SH-SY5Y (cell line): ENCODE results near the gene GRPEL1.

Experiments
- GATA2 ChIP-seq: IDR thresholded peaks from 2 replicates; pipeline ENCODE4 v1.6.1; 2011; ENCODE audit warnings: mild to moderate bottlenecking, low read depth, low read length
- GATA3 ChIP-seq: IDR thresholded peaks from 2 replicates; pipeline ENCODE4 v1.6.1; 2011; ENCODE audit warnings: low read depth, mild to moderate bottlenecking, low read length, moderate library complexity

GRPEL1 gene

DNA sequence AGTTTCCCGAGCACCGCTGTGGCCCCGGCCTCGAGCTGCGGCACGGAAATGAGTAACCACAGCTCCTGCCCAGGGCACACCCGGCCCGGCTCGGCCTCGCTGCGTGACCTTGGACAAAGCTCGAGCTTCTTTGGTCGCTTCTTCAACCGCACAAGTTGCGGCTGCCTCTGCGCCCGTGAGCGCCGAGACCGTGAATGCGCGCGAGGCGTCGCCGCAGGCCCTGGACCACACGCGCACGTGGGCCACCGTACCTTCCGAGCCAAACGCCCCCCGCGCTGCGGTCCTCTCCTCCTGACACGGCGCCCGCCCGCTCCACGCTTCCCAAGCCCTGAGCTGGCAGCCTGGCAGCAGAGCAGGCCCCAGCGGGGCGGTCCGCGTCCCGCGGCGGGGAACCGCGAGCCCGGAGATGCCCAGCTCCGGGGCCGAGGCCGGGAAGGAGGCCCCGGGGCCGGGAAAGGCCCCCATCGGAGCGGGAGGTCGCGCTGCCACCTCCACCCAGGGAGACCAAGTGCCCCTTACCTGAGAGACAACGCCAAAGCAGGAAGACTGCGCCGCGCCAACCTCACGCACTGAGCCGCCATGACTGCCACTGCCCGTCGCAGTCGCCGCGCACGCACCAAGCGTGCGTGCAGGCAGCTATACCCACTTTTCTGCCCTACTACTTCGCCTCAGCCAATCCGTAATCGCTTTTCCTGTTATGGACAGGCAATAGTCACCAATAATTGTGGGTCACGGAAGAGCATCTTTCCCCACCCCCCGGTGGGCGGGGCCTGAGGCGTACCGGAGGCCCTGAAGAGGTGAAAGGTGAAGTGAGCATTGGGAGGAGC lies at the start of gene GRPEL1:
GRPEL1 (minus strand) TSS at position 613 of the 827 bp plus-strand sequence; CDS start at position 581, 32 bp downstream.
- TF ChIP-seq GATA2 (no peak), GATA3 (no peak)

DNA sequence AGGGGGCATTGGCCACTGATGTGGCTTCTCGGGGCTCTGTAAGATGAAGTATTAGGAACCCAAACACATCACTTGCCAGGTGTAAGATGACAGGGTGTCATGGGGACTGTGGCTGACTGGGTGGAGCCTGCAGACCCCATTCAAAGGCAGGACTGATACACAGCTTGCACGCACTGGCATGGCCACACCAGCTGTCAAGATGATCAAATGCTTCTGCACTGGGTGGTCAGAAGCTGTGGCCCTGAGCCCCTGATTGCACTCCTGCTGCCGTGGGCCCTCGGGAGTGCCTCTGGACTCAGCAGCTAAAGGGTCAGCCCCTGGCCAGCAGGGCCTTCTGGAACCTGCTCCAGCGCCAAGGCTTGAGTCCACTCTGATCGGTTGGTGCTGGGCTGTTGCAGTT lies 48.8 kb upstream of the GRPEL1 start:
- TF ChIP-seq GATA2 (no peak), GATA3 (no peak)

DNA sequence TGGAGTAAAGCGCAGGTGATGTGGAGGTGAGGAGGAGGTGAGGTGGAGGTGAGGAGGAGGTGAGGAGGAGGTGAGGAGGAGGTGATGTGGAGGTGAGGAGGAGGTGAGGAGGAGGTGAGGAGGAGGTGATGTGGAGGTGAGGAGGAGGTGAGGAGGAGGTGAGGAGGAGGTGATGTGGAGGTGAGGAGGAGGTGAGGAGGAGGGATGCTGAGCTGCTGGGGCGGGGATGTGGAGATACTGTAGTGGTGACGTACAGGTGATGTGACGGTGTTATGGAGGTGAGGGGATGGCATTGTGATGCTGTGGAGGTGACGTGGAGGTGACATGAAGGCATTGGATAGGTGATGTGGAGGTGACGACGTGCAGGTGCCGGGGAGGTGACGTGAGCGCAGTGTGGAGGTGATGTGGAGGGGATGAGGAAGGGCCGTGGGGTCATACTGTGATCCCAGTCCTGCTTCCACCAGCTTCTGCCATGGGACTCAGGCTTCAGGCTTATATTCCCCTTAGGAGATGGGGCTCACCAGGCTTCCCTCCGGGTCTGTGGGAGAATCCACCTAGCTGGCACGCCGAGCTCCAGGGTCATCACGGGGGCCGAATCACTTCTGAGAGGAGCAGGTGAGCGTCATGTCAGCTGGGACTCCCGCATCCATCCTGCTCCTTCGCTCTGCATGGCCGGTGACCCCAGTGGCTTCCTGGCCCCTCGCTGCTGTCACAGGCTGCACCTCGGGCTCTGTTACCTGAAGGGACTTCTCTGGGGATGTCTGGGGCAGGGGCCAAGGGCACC lies 47.9 kb upstream of the GRPEL1 start:
- TF ChIP-seq GATA2, result no peak
- no peak for TF ChIP-seq GATA3

DNA sequence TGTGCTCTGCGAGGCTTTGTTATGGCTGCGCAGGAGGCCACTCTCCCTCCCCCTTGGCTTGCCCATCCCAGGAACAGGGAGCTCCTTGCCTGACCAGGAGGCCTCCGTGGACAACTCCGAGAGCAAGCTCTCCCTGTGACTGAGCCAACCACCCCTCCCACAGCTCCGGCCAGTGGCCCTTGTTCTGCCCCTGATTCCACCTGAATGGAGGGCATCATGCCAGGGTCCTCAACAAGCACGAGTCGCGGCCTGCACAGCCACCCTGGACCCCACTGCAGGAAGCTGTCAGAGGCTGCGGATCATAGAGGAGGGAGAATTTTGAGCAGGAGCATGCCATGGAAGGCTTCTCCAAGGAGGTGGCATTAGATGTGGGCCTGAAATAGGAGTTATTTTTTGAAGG lies 44.8 kb upstream of the GRPEL1 start:
- TF ChIP-seq GATA3 (no peak), GATA2 (no peak)

DNA sequence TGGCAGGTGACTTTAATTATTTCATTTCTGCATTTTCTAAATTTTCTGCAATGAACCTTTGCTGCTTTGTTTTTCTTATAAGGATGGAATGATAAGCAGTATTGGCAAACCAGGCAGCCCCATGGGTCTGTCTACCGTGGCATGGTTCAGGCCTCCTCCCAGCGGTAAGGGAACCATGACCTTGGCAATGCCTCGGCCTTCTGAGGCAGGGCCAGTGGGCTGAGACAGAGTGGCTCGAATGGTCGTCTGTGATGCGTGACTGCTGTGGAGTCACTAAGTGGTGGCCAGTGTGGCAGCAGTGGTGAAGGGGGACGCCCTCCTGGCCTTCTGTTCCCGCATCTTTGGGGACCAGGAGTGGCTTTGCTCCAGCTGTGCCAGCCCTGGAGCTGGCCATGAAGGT lies 43.6 kb upstream of the GRPEL1 start:
- no peak for TF ChIP-seq GATA3
- TF ChIP-seq GATA2, result no peak

DNA sequence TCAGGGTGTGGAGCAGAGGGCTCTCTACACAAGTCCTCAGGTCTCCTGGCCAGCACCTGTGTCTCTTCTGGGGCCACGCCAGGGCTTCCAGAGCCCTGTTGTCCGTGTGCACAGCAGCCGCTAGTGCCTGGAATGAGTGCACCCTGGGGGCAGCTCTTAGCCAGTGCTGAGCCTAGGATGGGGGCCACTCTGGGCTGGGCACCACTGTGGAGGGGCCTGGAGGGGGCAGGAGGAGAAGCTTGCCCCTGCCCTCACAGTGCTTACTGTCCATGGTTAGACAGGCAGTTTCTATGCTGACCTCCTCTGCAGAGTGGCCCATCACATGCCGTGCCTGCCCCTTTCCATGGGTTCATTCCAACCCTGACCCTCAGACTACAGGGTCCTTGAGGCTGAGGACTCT lies 42.7 kb upstream of the GRPEL1 start:
- TF ChIP-seq GATA3, result no peak
- no peak for TF ChIP-seq GATA2

DNA sequence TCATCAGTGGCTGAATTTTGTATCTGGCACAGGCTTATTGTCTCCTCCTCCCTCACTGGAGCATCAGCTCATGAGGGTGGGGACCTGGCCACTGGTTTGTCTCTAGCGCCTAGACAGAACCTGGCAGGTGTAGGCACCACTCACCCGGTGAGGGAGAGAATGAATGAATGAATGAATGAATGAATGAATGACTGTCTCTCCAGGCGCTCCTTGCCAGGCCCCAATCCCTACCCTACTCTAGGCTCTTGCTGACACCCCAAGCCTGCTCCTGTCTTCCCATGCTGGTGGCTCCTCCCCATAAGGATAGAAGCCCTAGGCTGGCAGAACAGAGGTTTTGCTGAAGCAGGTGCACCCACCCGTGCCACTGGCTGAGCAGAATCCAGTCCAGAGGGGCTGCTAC lies 41.3 kb upstream of the GRPEL1 start:
- no peak for TF ChIP-seq GATA3
- no peak for TF ChIP-seq GATA2

DNA sequence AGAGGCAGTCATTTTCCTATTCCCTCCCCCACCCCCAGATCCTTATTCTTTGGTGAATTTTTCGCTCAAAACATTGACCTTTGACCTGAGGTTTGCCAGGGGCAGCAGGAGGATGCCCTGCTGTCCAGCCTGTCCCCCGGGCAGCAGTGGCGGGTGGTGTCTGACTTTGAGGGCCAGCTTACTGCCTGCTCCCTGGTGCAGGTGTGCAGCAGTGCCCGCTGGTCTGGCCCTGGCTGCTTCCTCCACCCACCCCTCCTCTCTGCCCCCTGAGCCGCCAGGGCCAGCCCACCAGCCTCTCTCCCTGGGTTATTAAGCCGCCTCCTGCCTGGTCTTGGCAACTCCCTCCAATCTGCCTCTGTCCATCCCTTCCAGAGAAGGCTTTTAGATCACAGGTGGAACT lies 40.8 kb upstream of the GRPEL1 start:
- no peak for TF ChIP-seq GATA2
- TF ChIP-seq GATA3, result no peak

DNA sequence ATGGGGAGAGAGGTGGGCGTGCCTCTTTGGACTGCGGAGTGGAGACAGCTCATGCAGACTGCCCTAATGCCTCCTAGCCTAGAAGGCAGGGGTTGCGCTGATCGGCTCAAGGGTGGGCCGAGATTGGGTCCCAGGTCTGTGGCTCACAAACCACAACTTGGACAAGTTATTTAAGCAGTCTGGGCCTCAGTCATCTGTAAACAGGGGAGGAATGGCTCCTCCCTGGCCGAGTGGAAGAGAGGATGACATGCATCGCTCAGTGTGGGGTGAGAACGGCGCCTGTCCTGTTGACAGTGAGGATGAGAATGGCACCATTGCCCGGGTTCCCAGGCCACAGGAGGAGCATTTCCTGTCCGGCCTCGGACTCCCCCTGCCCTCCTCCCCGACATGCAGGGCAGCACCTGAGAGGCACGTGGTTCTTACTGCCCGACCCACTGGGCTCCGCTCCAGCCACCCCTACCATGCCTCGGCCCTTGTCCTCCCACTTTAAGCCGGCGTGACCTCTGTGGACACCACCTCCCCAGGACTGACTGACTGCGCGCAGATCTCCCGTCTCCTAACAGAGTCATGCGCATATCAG lies 40.3 kb upstream of the GRPEL1 start:
- TF ChIP-seq GATA2 (no peak), GATA3 (no peak)

DNA sequence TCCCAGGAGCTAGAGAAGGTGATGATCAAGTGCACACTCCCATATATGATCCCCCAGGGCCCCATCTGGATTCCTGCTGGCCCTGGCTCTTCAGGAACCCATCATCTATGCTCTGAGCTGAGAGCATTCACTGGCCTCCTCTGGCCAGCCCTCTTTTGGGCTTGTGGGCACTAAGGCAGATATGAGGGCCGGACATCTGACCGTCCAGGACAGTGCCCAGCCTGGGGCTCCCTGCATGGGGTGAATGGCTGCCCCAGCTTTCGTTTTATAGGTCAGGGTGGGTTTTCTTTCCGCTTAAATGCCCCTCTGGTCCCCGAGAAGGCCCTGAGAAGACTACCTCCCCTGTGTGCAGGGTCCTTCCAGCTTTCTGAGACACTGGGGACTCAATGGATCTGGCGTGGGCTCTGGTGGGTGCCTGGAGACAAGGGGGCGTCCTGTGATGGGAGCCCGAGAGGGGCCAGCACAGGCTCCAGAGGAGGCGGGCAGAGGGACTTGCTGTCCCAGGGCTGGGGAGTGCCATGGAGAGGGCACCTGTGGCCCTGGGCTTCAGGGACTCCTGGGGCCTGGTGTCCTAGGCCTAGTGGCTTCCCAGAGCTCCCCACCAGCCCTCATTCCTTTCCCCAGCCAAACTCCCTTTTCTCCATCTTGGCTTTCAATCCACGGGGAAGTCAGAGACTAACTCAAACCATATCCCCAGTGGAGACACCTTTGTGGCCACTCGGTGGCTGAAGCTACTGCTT lies 39.5 kb upstream of the GRPEL1 start:
- TF ChIP-seq GATA3 (no peak), GATA2 (no peak)

DNA sequence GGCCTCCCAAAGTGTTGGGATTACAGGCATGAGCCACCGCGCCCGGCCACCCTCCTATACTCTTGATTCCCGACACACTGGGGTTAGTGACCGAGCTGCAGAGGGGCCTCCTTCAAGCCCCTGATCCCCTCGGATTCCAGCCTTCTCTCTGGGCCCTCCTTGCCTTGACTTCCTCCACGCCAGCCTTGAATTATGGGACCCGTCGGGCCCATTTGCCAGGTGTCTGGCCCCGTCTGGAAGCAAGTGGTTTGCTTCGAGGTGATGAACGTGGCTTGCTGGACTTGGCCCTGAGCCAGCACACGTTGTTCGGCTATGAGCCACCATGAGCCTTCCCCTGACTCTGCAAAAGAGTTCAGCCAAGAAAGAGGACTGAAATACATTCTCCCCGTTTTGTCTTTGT lies 37.4 kb upstream of the GRPEL1 start:
- TF ChIP-seq GATA2, result no peak
- TF ChIP-seq GATA3, result no peak

DNA sequence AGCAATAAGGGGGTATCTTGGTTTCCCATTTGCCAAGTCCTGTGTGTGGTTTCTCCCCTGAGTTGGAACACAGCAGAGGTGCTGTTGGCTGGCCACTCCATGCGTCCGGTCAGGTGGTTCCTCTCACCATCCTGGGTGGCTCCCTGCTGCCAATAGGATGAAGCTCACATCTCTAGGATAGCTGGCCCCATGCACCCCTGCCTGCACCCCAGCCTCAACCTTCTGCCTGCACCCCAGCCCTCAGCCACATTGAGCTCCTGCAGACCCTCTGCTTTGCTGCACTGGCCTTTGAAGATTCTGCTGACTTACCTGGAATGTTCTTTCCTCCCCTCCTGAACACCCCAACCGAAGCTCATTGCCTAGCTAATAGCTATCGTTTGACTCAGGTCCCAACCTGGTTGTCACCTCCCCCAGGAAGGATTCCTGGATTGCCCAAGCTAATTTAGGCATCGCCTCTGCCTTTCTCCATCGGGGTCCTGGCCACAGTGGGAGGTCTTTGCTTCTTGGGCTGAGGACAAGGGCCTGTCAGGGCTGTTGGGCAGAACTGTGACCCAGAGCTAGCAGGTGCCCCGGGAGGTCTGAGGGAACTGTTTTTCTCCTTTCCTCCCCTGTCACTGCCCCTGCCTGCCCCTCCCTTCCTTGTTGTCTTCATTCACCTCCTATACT lies 36.6 kb upstream of the GRPEL1 start:
- TF ChIP-seq GATA2, result no peak
- TF ChIP-seq GATA3, result no peak

DNA sequence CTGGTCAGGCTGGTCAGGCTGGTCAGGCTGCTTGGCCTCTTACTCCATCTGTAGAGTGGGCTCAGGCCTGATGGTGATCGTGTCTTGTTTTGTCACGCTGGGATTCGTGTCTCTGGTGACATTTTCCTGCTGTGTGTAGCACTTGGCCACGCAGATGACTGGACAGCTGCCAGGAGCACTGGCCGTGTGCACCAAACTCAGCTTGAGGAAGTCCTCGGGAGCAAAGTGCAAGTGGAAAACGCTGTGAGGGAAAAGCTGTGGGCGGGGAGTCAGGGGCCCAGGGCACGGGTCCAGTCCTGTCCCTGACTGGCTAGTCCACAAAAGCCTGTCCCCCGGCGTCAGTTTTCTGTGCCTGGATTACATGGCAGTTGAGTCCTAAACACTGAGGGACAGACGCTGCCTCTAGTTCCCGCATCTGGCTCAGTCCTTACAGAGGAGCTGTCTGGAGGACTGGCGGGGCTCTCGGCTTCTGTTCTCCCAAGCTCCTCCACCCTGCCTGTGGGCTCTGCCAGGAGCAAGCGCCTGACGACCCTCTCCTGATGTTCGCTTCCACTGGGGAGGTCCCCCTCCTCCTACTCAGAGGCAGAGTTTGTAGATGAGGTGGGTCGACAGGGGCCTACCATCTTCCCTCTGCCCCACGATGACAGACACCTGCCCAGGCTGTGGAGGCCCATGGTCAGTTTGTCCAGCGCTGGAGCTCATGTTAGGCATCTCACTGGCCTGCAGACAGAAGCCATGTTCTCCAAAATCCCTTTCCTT lies 35.9 kb upstream of the GRPEL1 start:
- TF ChIP-seq GATA2, result no peak
- no peak for TF ChIP-seq GATA3
